Measurements from ENCODE around the gene PGPEP1.
"Not testable (repeated sequence)": the region's sequence is repeated elsewhere in the genome, so short reads cannot be mapped to it uniquely, and the experiment has no call there.

PGPEP1 gene

DNA sequence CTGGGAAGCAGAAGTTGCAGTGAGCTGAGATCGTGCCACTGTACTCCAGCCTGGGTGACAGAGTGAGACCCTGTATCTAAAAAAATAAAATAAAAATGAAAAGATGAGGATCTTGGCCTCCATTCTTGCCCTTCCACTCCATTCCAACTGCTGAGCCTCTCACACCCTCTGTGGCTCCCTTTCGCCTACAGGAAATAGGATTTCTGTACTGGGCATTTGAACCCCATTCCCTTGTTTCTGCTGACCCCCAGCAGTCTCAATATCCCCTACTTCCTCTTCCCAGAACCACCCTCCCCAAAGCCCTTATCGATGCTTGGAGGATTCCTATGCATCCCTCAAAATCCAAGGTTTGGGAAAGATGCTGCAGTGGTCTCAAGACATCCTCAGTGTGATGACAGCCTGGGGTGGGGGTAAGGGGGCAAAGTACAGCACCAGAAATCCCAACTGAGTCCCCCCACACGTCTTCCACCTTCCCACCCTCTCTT lies 33.1 kb downstream of the PGPEP1 start:
- Mint-ChIP-seq H3K27me3 (peaks cover 22% of the 10 kb centered on the region), H3K4me3 (no peak overlapping the region), H3K27ac (peak overlapping the region; percentile 62), H3K36me3 (peaks cover 1% of the 10 kb centered on the region), H3K9me3 (no peaks in the 10 kb centered on the region), H3K4me1 (peaks cover 14% of the 10 kb centered on the region)
- CTCF ChIA-PET = interaction anchor here (2.2 kb wide), 1 partner anchor 16 kb away, joined by 7 read pairs; no protein-coding TSS in a partner anchor
- DNase-seq = no peak

DNA sequence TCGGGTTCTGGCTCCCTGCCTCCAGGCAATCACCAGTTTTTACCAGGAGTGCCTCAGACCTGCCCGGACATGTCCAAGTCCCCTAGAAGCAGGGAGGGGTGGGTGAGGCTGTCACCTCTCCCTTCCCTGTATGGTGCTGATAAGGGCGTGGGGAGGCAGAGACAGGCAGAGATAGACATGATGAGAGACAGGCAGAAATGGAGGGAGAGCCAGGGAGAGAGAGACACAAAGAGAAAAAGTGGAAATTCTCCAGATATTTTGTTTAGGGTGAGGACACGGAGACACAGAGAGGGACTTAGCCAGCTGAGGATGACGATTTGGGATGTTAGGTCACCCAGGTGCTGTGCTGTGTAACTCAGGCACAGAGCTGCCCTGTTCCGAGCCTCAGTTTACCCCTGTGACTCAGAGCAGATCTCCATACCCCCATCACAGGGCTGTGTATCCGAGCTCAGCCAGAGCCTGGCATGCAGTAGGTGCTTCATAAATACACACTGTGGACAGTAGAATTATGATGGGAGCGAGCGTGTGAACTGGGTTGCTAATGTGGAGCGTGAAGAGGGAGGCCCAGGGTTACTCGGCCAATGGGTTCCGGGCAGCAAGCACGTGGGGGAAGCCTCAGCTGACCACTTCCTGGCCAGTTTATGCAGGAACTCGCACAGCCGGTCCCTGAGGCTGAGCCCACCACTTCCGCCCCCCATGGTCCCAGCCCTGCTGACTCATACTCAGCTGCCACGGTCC lies 33.7 kb downstream of the PGPEP1 start:
- CTCF ChIA-PET = interaction anchor here (2.2 kb wide), 1 partner anchor 16 kb away, joined by 7 read pairs; no protein-coding TSS in a partner anchor
- H3K4me3 Mint-ChIP-seq = peak overlapping the region; percentile 16
- H3K9me3 Mint-ChIP-seq = no peaks in the 10 kb centered on the region
- H3K4me1 Mint-ChIP-seq = peaks cover 14% of the 10 kb centered on the region
- H3K36me3 Mint-ChIP-seq = peaks cover 1% of the 10 kb centered on the region
- H3K27me3 Mint-ChIP-seq = peaks cover 28% of the 10 kb centered on the region
- H3K27ac Mint-ChIP-seq = peak overlapping the region; percentile 62
- DNase-seq = peak; percentile 70

DNA sequence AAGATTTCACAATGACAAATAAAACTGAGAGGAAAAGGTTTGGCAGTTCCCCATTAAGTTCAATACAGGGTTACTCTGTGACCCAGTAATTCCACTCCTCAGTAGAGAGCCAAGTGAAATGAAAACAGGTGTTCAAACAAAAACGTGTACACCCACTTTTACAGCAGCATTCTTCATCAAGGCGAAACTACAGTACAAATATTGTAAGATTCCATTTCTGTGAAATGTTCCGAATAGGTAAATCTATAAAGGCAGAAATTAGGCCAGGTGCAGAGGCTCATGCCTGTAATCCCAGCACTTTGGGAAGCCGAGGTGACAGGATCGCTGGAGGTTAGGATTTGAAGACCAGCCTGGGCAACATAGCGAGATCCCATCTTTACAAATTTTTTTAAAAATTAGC lies 36.6 kb downstream of the PGPEP1 start:
- no peak overlapping the region for H3K27ac Mint-ChIP-seq

DNA sequence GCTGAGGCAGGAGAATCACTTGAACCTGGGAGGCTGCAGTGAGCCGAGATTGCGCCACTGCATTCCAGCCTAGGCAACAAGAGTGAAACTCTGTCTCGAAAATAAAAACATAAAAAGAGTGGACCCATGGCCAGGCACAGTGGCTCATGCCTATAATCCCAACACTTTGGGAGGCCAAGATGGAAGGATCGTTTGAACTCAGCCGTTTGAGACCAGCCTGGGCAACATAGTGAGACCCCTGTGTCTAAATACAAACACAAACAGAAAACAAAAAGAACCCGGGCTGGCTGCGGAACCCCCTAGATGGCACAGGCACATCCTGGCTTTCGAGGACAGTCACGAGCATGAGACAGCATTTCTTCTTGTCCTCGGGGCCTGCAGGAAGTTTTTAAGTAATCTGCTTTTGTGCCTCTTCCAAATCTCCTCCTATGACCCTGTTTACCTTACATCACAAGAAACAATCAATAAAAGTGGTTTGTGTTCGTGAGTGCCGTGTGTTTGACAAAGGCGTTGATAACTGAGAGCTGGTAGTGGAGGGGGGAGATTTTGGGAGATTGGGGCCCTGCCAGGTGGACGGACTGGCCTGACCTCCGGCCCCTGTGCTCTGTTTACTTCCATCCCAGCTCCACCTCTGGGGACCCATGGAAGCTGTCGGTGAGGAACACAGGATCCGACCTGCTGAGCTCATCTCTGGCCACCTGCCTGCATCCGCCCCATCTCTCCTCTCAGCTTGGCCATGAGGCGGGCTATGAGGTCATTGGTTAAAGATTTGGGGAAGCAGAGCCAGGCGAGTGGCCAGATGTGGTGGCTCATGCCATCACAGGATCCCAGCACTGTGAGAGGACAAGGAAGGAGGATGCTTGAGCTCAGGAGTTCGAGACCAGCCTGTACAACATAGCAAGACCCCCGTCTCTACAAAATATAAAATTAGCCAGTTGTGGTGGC lies 39.7 kb downstream of the PGPEP1 start:
- Mint-ChIP-seq H3K36me3 (no peaks in the 10 kb centered on the region), H3K4me1 (no peaks in the 10 kb centered on the region), H3K27ac (no peak overlapping the region), H3K9me3 (no peaks in the 10 kb centered on the region), H3K27me3 (peaks cover 63% of the 10 kb centered on the region), H3K4me3 (no peak overlapping the region)
- no peak for DNase-seq
- CTCF ChIA-PET = interaction anchor here (0.6 to 2.9 kb wide), 4 partner anchors 9 to 316 kb away, joined by 3 to 12 read pairs (median 3); no protein-coding TSS in a partner anchor

More for the DNA sequence above, 36.6 kb downstream of the PGPEP1 start:
- no peak for DNase-seq
- Mint-ChIP-seq H3K4me3 (no peak overlapping the region), H3K4me1 (peaks cover 14% of the 10 kb centered on the region), H3K36me3 (no peaks in the 10 kb centered on the region), H3K9me3 (no peaks in the 10 kb centered on the region), H3K27me3 (peaks cover 49% of the 10 kb centered on the region)
- CTCF ChIA-PET = interaction anchor here (1.2 kb wide), 1 partner anchor 11 kb away, joined by 4 read pairs; no protein-coding TSS in a partner anchor

DNA sequence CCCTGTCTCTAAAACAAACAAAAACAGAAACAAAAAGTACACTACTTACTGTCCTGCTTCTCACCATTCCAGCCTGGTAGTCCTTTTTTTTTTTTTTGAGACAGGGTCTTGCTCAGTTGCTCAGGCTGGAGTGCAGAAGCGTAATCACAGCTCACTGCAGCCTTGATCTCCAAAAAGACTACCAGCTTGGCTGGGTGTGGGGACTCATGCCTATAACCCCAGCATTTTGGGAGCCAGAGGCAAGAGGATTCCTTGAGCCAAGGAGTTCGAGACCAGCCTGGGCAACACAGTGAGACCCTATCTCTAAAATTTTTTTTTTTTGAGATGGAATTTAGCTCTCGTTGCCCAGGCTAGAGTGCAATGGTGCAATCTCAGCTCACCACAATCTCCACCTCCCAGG lies 40.4 kb downstream of the PGPEP1 start:
- Mint-ChIP-seq H3K36me3 (no peaks in the 10 kb centered on the region), H3K27me3 (peaks cover 68% of the 10 kb centered on the region), H3K27ac (no peak overlapping the region), H3K4me3 (no peak overlapping the region), H3K4me1 (peaks cover 3% of the 10 kb centered on the region), H3K9me3 (no peaks in the 10 kb centered on the region)
- no peak for DNase-seq
- CTCF ChIA-PET = interaction anchor here (0.6 to 2.9 kb wide), 4 partner anchors 8 to 317 kb away, joined by 3 to 12 read pairs (median 3); no protein-coding TSS in a partner anchor

DNA sequence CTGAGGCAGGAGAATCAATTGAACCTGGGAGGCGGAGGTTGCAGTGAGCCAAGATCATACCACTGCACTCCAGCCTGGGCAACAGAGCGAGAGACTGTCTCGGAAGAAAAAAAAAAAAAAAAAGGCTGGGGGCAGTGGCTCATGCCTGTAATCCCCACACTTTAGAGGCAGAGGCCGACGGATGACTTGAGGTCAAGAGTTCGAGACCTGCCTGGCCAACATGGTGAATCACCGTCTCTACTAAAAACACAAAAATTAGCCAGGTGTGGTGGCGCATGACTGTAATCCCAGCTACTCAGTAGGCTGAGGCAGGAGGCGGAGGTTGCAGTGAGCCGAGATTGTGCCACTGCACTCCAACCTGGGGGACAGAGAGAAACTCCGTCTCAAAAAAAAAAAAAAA lies 43.2 kb downstream of the PGPEP1 start:
- H3K27ac Mint-ChIP-seq, H3K36me3 Mint-ChIP-seq, DNase-seq, H3K9me3 Mint-ChIP-seq, H3K4me3 Mint-ChIP-seq: not testable (repeated sequence)
- Mint-ChIP-seq H3K27me3 (peaks cover 87% of the 10 kb centered on the region), H3K4me1 (peaks cover 23% of the 10 kb centered on the region)
- CTCF ChIA-PET = interaction anchor here (0.7 to 1.1 kb wide), 3 partner anchors 29 to 425 kb away, joined by 3 to 4 read pairs (median 3); no protein-coding TSS in a partner anchor

GRCh38 chr19:18384775-18385174 lies 44.4 kb downstream of the PGPEP1 start:
- DNase-seq = no peak
- Mint-ChIP-seq H3K9me3 (no peaks in the 10 kb centered on the region), H3K27me3 (peaks cover 93% of the 10 kb centered on the region), H3K27ac (no peak overlapping the region), H3K4me3 (no peak overlapping the region), H3K4me1 (peaks cover 23% of the 10 kb centered on the region), H3K36me3 (no peaks in the 10 kb centered on the region)
- CTCF ChIA-PET = interaction anchor here (1.1 to 7.8 kb wide), 2 partner anchors 27 to 203 kb away, joined by 3 to 96 read pairs; no protein-coding TSS in a partner anchor

DNA sequence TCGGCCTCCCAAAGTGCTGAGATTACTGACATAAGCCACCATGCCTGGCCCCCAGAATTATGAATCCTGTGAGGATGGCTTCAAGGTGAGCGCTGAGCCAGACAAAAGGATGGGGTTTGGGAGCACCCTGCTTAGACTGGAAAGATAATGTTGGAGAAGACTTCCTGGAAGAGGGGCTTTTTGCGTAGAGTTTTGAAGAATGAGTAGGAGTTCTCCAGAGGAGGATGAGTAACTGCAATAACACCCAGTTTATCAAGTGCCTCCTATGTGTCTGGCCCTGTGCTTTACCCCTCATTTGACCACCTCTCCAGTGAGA lies 44.9 kb downstream of the PGPEP1 start:
- no peaks in the 10 kb centered on the region for H3K9me3 Mint-ChIP-seq
- H3K4me3 Mint-ChIP-seq = no peak overlapping the region
- peaks cover 23% of the 10 kb centered on the region for H3K4me1 Mint-ChIP-seq
- H3K27ac Mint-ChIP-seq = peak overlapping the region; percentile 67
- no peak for DNase-seq
- CTCF ChIA-PET = interaction anchor here (1.0 to 7.8 kb wide), 3 partner anchors 13 to 76 kb away, joined by 3 to 96 read pairs (median 5); no protein-coding TSS in a partner anchor
- H3K36me3 Mint-ChIP-seq = no peaks in the 10 kb centered on the region
- peaks cover 93% of the 10 kb centered on the region for H3K27me3 Mint-ChIP-seq

DNA sequence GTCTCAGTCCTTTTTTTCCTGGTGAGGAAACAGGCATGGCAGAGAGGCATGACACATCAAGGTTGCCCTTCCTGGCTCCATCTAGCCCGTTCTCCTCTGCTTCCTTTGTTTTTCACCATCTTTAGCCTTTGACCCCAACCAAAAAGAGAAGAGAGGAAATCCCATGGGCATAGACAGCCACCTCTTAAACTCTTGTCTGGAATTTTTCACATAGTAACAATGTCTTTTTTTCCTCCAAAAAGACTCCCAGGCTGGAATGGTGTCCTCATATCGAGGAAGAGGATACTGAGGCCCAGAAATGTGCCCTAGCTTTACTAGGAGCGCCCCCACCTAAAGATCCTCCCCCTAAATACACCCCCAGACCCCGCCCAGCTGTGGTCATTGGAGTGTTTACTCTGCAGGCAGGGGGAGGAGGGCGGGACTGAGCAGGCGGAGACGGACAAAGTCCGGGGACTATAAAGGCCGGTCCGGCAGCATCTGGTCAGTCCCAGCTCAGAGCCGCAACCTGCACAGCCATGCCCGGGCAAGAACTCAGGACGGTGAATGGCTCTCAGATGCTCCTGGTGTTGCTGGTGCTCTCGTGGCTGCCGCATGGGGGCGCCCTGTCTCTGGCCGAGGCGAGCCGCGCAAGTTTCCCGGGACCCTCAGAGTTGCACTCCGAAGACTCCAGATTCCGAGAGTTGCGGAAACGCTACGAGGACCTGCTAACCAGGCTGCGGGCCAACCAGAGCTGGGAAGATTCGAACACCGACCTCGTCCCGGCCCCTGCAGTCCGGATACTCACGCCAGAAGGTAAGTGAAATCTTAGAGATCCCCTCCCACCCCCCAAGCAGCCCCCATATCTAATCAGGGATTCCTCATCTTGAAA lies 45.5 kb downstream of the PGPEP1 start, which contains the start of gene GDF15:
Gene GDF15 (plus strand): TSS at position 484 of the 868 bp plus-strand sequence. CDS start 32 bp downstream, at position 516.
- Mint-ChIP-seq H3K4me3 (no peak within 1 kb of the TSS), H3K27ac (peak within 1 kb of the TSS; percentile 67)
- CTCF ChIA-PET = interaction anchor here (1.0 to 7.8 kb wide), 3 partner anchors 12 to 76 kb away, joined by 3 to 96 read pairs (median 5); no protein-coding TSS in a partner anchor

GRCh38 chr19:18386543-18387271 lies 46.3 kb downstream of the PGPEP1 start:
- H3K27ac Mint-ChIP-seq = no peak overlapping the region
- H3K4me1 Mint-ChIP-seq = peaks cover 23% of the 10 kb centered on the region
- no peaks in the 10 kb centered on the region for H3K36me3 Mint-ChIP-seq
- no peaks in the 10 kb centered on the region for H3K9me3 Mint-ChIP-seq
- CTCF ChIA-PET = interaction anchor here (1.0 to 7.8 kb wide), 3 partner anchors 11 to 75 kb away, joined by 3 to 96 read pairs (median 5); no protein-coding TSS in a partner anchor
- no peak overlapping the region for H3K4me3 Mint-ChIP-seq
- H3K27me3 Mint-ChIP-seq = peaks cover 95% of the 10 kb centered on the region
- DNase-seq = no peak

More for the DNA sequence above, 45.5 kb downstream of the PGPEP1 start, which contains the start of gene GDF15:
- no peaks in the 10 kb centered on the region for H3K36me3 Mint-ChIP-seq
- peak; percentile 54 for DNase-seq
- H3K27me3 Mint-ChIP-seq = peaks cover 93% of the 10 kb centered on the region
- no peaks in the 10 kb centered on the region for H3K9me3 Mint-ChIP-seq
- H3K4me1 Mint-ChIP-seq = peaks cover 23% of the 10 kb centered on the region

GRCh38 chr19:18388100-18388959 lies 47.9 kb downstream of the PGPEP1 start:
- Mint-ChIP-seq H3K9me3 (no peaks in the 10 kb centered on the region), H3K36me3 (no peaks in the 10 kb centered on the region), H3K27ac (no peak overlapping the region), H3K4me3 (peak overlapping the region; percentile 55), H3K27me3 (peaks cover 100% of the 10 kb centered on the region), H3K4me1 (peaks cover 25% of the 10 kb centered on the region)
- CTCF ChIA-PET = interaction anchor here (0.6 to 7.8 kb wide), 18 partner anchors 8 to 157 kb away, joined by 3 to 96 read pairs (median 6); partner anchors contain the start of genes LRRC25 and SSBP4
- DNase-seq = peak; percentile 83
